WTC11 (cell line): Measurements from ENCODE around the gene ZNRF3. TPM values are rescaled to one million over a fixed set of nuclear protein-coding genes. Genes with fewer than 3 reads are reported as not detected.

Experiments used
- ATAC-seq: fragments of 200-7000 bp; cut with Tn5 transposase; 2 replicates; pipeline ENCODE4 v1.10.0; 2021; ENCODE audit warnings: mild to moderate bottlenecking, moderate library complexity
- CTCF ChIA-PET: fragments of 300-600 bp; sonication (Branson Sonifier 250); formaldehyde crosslinking; loops from one replicate; lab custom pipeline; 2021; ENCODE audit warnings: antibody characterized with exemption; lab: Charles Lee
- POLR2A ChIA-PET: fragments of 350-600 bp; sonication (Branson Sonifier 250); formaldehyde crosslinking; loops from one replicate; lab custom pipeline; 2021; ENCODE audit warnings: antibody characterized with exemption; lab: Charles Lee
- DNase-seq: peaks from one replicate; pipeline ENCODE4 v3.0.0; 2021; ENCODE audit warnings: low spot score
- H3K27ac Mint-ChIP-seq: 2 replicates; pipeline ENCODE4 v1.8.0; 2021; ENCODE audit warnings: mixed read lengths
- H3K27me3 Mint-ChIP-seq: 2 replicates; pipeline ENCODE4 v1.8.0; 2021; ENCODE audit warnings: low read depth, mild to moderate bottlenecking, moderate library complexity, mixed read lengths
- H3K36me3 Mint-ChIP-seq: 2 replicates; pipeline ENCODE4 v1.8.0; 2021; ENCODE audit warnings: mixed read lengths
- H3K4me1 Mint-ChIP-seq: 2 replicates; pipeline ENCODE4 v1.8.0; 2022; ENCODE audit warnings: mixed read lengths
- H3K4me3 Mint-ChIP-seq: 2 replicates; pipeline ENCODE4 v1.8.0; 2021; ENCODE audit warnings: mild to moderate bottlenecking, moderate library complexity, mixed read lengths
- H3K9me3 Mint-ChIP-seq: 2 replicates; pipeline ENCODE4 v1.8.0; 2021; ENCODE audit warnings: mixed read lengths
- CBFB ChIP-seq: sonication (generic); formaldehyde crosslinking; IDR thresholded peaks from 2 replicates; pipeline ENCODE4 v1.8.1; 2022; ENCODE audit warnings: mild to moderate bottlenecking, low read depth, missing genetic modification reagents
- CREB1 ChIP-seq: sonication (generic); formaldehyde crosslinking; IDR thresholded peaks from 2 replicates; pipeline ENCODE4 v1.8.0; 2023; ENCODE audit warnings: mild to moderate bottlenecking, missing genetic modification reagents
- ELF4 ChIP-seq: sonication (generic); formaldehyde crosslinking; IDR thresholded peaks from 2 replicates; pipeline ENCODE4 v1.8.1; 2022; ENCODE audit warnings: low read depth, mild to moderate bottlenecking, moderate library complexity, missing genetic modification reagents
- ESRRA ChIP-seq: sonication (generic); formaldehyde crosslinking; IDR thresholded peaks from 2 replicates; pipeline ENCODE4 v1.8.1; 2022; ENCODE audit warnings: mild to moderate bottlenecking, missing genetic modification reagents, borderline replicate concordance
- HMGA2 ChIP-seq: fragments of 250-450 bp; sonication (Bioruptor Pico); IDR thresholded peaks from 2 replicates; pipeline ENCODE4 v1.4.0; 2021; ENCODE audit warnings: mild to moderate bottlenecking, moderate library complexity
- JAZF1 ChIP-seq: fragments of 250-450 bp; sonication (Bioruptor Pico); IDR thresholded peaks from 2 replicates; pipeline ENCODE4 v1.9.0; 2021; ENCODE audit warnings: moderate library complexity, mild to moderate bottlenecking, inconsistent platforms
- JUN ChIP-seq: sonication (generic); formaldehyde crosslinking; IDR thresholded peaks from 2 replicates; pipeline ENCODE4 v1.8.0; 2023; ENCODE audit warnings: mild to moderate bottlenecking, missing genetic modification reagents
- NR3C1 ChIP-seq: sonication (generic); formaldehyde crosslinking; conservative IDR thresholded peaks from 2 replicates; pipeline ENCODE4 v1.8.1; 2023; ENCODE audit warnings: low read depth, mild to moderate bottlenecking, missing genetic modification reagents
- ZNF317 ChIP-seq: sonication (generic); formaldehyde crosslinking; IDR thresholded peaks from 2 replicates; pipeline ENCODE4 v1.8.1; 2023; ENCODE audit warnings: low read depth, mild to moderate bottlenecking, moderate library complexity, missing genetic modification reagents, borderline replicate concordance
- ZNF416 ChIP-seq: fragments of 250-450 bp; sonication (Bioruptor Pico); IDR thresholded peaks from 2 replicates; pipeline ENCODE4 v1.9.0; 2021; ENCODE audit warnings: mild to moderate bottlenecking, inconsistent platforms
- ZNF671 ChIP-seq: fragments of 250-450 bp; sonication (Bioruptor Pico); IDR thresholded peaks from 2 replicates; pipeline ENCODE4 v1.8.0; 2021; ENCODE audit warnings: mild to moderate bottlenecking
- total RNA-seq: library from RNA; stranded (reverse); gene quantifications from 3 replicates; pipeline ENCODE4 v1.2.3, GENCODE V29; 2021
- TF ChIP-seq, protein P1 (sequence below): sonication (generic); formaldehyde crosslinking; IDR thresholded peaks from 2 replicates; pipeline ENCODE4 v1.8.1; 2023; ENCODE audit warnings: mild to moderate bottlenecking, missing genetic modification reagents, moderate library complexity
- TF ChIP-seq, protein P2 (sequence below): sonication (generic); formaldehyde crosslinking; IDR thresholded peaks from 2 replicates; pipeline ENCODE4 v1.8.1; 2023; ENCODE audit warnings: mild to moderate bottlenecking, missing genetic modification reagents, borderline replicate concordance
- TF ChIP-seq, protein P3 (sequence below): sonication (generic); formaldehyde crosslinking; IDR thresholded peaks from 2 replicates; pipeline ENCODE4 v1.8.1; 2023; ENCODE audit warnings: mild to moderate bottlenecking, missing genetic modification reagents, moderate library complexity
- TF ChIP-seq, protein P4 (sequence below): sonication (generic); formaldehyde crosslinking; IDR thresholded peaks from 2 replicates; pipeline ENCODE4 v1.8.0; 2022; ENCODE audit warnings: missing genetic modification reagents
- TF ChIP-seq, protein P5 (sequence below): sonication (generic); formaldehyde crosslinking; IDR thresholded peaks from 2 replicates; pipeline ENCODE4 v1.8.1; 2022; ENCODE audit warnings: low read depth, mild to moderate bottlenecking, moderate library complexity, missing genetic modification reagents, borderline replicate concordance
- TF ChIP-seq, protein P6 (sequence below): sonication (generic); formaldehyde crosslinking; IDR thresholded peaks from 2 replicates; pipeline ENCODE4 v1.8.0; 2023; ENCODE audit warnings: missing genetic modification reagents, mild to moderate bottlenecking, borderline replicate concordance
- TF ChIP-seq, protein P7 (sequence below): sonication (generic); formaldehyde crosslinking; IDR thresholded peaks from 2 replicates; pipeline ENCODE4 v1.8.1; 2023; ENCODE audit warnings: mild to moderate bottlenecking, missing genetic modification reagents

Gene ZNRF3
- total RNA-seq, 1 experiment from 2014 or later, result 25.4 TPM

DNA sequence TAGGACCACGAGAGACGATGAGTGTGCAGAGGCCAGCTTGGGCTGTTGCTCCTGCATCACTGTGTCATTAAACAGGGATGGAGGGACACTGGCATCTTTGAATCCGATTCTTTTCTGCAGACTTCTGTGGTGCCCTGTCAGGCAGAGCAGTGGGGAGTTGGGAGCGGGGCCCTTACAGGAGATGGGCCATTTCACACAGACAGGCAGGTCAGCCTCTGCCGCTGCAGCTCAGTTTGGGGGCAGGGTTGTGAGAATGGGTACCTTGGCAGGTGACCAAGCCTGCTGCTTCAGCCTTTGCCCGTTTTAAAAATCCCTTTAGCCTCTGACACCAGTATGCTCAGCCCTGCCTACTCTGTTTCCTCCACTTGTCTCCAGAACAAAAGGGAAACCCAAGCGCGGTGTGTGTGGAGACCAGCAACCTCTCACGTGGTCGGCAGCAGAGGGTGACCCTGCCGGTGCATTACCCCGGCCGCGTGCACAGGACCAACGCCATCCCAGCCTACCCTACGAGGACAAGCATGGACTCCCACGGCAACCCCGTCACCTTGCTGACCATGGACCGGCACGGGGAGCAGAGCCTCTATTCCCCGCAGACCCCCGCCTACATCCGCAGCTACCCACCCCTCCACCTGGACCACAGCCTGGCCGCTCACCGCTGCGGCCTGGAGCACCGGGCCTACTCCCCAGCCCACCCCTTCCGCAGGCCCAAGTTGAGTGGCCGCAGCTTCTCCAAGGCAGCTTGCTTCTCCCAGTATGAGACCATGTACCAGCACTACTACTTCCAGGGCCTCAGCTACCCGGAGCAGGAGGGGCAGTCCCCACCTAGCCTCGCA, 165.7 kb downstream of the ZNRF3 start:
- peaks cover 39% of the 10 kb centered on the region for H3K36me3 Mint-ChIP-seq
- TF ChIP-seq CREB1 (CRISPR knock-in tag) (no peak), ELF4 (CRISPR knock-in tag) (no peak), JUN (no peak), JAZF1 (CRISPR knock-in tag) (no peak), ZNF416 (no peak), CBFB (no peak), ZNF671 (CRISPR knock-in tag) (no peak), HMGA2 (CRISPR knock-in tag) (no peak), ZNF317 (CRISPR knock-in tag) (no peak), ESRRA (CRISPR knock-in tag) (no peak), NR3C1 (CRISPR knock-in tag) (no peak)
- TF ChIP-seq, protein P1, sequence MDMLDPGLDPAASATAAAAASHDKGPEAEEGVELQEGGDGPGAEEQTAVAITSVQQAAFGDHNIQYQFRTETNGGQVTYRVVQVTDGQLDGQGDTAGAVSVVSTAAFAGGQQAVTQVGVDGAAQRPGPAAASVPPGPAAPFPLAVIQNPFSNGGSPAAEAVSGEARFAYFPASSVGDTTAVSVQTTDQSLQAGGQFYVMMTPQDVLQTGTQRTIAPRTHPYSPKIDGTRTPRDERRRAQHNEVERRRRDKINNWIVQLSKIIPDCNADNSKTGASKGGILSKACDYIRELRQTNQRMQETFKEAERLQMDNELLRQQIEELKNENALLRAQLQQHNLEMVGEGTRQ, result no peak
- TF ChIP-seq, protein P2, sequence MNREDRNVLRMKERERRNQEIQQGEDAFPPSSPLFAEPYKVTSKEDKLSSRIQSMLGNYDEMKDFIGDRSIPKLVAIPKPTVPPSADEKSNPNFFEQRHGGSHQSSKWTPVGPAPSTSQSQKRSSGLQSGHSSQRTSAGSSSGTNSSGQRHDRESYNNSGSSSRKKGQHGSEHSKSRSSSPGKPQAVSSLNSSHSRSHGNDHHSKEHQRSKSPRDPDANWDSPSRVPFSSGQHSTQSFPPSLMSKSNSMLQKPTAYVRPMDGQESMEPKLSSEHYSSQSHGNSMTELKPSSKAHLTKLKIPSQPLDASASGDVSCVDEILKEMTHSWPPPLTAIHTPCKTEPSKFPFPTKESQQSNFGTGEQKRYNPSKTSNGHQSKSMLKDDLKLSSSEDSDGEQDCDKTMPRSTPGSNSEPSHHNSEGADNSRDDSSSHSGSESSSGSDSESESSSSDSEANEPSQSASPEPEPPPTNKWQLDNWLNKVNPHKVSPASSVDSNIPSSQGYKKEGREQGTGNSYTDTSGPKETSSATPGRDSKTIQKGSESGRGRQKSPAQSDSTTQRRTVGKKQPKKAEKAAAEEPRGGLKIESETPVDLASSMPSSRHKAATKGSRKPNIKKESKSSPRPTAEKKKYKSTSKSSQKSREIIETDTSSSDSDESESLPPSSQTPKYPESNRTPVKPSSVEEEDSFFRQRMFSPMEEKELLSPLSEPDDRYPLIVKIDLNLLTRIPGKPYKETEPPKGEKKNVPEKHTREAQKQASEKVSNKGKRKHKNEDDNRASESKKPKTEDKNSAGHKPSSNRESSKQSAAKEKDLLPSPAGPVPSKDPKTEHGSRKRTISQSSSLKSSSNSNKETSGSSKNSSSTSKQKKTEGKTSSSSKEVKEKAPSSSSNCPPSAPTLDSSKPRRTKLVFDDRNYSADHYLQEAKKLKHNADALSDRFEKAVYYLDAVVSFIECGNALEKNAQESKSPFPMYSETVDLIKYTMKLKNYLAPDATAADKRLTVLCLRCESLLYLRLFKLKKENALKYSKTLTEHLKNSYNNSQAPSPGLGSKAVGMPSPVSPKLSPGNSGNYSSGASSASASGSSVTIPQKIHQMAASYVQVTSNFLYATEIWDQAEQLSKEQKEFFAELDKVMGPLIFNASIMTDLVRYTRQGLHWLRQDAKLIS (CRISPR knock-in tag), result no peak
- TF ChIP-seq, protein P3, sequence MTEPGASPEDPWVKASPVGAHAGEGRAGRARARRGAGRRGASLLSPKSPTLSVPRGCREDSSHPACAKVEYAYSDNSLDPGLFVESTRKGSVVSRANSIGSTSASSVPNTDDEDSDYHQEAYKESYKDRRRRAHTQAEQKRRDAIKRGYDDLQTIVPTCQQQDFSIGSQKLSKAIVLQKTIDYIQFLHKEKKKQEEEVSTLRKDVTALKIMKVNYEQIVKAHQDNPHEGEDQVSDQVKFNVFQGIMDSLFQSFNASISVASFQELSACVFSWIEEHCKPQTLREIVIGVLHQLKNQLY, result no peak
- TF ChIP-seq, protein P4, sequence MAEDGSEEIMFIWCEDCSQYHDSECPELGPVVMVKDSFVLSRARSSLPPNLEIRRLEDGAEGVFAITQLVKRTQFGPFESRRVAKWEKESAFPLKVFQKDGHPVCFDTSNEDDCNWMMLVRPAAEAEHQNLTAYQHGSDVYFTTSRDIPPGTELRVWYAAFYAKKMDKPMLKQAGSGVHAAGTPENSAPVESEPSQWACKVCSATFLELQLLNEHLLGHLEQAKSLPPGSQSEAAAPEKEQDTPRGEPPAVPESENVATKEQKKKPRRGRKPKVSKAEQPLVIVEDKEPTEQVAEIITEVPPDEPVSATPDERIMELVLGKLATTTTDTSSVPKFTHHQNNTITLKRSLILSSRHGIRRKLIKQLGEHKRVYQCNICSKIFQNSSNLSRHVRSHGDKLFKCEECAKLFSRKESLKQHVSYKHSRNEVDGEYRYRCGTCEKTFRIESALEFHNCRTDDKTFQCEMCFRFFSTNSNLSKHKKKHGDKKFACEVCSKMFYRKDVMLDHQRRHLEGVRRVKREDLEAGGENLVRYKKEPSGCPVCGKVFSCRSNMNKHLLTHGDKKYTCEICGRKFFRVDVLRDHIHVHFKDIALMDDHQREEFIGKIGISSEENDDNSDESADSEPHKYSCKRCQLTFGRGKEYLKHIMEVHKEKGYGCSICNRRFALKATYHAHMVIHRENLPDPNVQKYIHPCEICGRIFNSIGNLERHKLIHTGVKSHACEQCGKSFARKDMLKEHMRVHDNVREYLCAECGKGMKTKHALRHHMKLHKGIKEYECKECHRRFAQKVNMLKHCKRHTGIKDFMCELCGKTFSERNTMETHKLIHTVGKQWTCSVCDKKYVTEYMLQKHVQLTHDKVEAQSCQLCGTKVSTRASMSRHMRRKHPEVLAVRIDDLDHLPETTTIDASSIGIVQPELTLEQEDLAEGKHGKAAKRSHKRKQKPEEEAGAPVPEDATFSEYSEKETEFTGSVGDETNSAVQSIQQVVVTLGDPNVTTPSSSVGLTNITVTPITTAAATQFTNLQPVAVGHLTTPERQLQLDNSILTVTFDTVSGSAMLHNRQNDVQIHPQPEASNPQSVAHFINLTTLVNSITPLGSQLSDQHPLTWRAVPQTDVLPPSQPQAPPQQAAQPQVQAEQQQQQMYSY, result no peak
- TF ChIP-seq, protein P5, sequence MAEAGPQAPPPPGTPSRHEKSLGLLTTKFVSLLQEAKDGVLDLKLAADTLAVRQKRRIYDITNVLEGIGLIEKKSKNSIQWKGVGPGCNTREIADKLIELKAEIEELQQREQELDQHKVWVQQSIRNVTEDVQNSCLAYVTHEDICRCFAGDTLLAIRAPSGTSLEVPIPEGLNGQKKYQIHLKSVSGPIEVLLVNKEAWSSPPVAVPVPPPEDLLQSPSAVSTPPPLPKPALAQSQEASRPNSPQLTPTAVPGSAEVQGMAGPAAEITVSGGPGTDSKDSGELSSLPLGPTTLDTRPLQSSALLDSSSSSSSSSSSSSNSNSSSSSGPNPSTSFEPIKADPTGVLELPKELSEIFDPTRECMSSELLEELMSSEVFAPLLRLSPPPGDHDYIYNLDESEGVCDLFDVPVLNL (CRISPR knock-in tag), result no peak
- TF ChIP-seq, protein P6, sequence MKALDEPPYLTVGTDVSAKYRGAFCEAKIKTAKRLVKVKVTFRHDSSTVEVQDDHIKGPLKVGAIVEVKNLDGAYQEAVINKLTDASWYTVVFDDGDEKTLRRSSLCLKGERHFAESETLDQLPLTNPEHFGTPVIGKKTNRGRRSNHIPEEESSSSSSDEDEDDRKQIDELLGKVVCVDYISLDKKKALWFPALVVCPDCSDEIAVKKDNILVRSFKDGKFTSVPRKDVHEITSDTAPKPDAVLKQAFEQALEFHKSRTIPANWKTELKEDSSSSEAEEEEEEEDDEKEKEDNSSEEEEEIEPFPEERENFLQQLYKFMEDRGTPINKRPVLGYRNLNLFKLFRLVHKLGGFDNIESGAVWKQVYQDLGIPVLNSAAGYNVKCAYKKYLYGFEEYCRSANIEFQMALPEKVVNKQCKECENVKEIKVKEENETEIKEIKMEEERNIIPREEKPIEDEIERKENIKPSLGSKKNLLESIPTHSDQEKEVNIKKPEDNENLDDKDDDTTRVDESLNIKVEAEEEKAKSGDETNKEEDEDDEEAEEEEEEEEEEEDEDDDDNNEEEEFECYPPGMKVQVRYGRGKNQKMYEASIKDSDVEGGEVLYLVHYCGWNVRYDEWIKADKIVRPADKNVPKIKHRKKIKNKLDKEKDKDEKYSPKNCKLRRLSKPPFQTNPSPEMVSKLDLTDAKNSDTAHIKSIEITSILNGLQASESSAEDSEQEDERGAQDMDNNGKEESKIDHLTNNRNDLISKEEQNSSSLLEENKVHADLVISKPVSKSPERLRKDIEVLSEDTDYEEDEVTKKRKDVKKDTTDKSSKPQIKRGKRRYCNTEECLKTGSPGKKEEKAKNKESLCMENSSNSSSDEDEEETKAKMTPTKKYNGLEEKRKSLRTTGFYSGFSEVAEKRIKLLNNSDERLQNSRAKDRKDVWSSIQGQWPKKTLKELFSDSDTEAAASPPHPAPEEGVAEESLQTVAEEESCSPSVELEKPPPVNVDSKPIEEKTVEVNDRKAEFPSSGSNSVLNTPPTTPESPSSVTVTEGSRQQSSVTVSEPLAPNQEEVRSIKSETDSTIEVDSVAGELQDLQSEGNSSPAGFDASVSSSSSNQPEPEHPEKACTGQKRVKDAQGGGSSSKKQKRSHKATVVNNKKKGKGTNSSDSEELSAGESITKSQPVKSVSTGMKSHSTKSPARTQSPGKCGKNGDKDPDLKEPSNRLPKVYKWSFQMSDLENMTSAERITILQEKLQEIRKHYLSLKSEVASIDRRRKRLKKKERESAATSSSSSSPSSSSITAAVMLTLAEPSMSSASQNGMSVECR (CRISPR knock-in tag), result no peak
- TF ChIP-seq, protein P7, sequence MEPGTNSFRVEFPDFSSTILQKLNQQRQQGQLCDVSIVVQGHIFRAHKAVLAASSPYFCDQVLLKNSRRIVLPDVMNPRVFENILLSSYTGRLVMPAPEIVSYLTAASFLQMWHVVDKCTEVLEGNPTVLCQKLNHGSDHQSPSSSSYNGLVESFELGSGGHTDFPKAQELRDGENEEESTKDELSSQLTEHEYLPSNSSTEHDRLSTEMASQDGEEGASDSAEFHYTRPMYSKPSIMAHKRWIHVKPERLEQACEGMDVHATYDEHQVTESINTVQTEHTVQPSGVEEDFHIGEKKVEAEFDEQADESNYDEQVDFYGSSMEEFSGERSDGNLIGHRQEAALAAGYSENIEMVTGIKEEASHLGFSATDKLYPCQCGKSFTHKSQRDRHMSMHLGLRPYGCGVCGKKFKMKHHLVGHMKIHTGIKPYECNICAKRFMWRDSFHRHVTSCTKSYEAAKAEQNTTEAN, result no peak
- H3K4me1 Mint-ChIP-seq, result peaks cover 13% of the 10 kb centered on the region
- ChIA-PET POLR2A (no interaction called here), CTCF (interaction anchor here (1.1 to 2.9 kb wide), 2 partner anchors 8 to 105 kb away, joined by 4 to 11 read pairs; no protein-coding TSS in a partner anchor)
- no peaks in the 10 kb centered on the region for H3K9me3 Mint-ChIP-seq
- DNase-seq (no peak), ATAC-seq (no peak)
- H3K27ac Mint-ChIP-seq, result no peak overlapping the region
- H3K27me3 Mint-ChIP-seq, result no peaks in the 10 kb centered on the region
- no peak overlapping the region for H3K4me3 Mint-ChIP-seq
